NB4 (cell line): ENCODE data around the gene FKBP9.
A peak's percentile ranks its signal among the peaks of the same experiment; 100 is the strongest.
"Not testable (repeated sequence)": the region's sequence is repeated elsewhere in the genome, so short reads cannot be mapped to it uniquely, and the experiment has no call there.

Experiments used
- DNase-seq: peaks from one replicate; pipeline ENCODE4 v3.0.0; 2010; ENCODE audit warnings: low read depth
- H3K4me3 ChIP-seq: one replicate; pipeline ENCODE4 v1.5.1; 2011; ENCODE audit warnings: mild to moderate bottlenecking, low read depth, low read length, moderate library complexity
- CTCF ChIP-seq: IDR thresholded peaks from one replicate; pipeline ENCODE4 v1.5.1; 2012; ENCODE audit warnings: low read depth, low read length
- MAX ChIP-seq: IDR thresholded peaks from 2 replicates; pipeline ENCODE4 v1.6.1; 2011; ENCODE audit warnings: low read depth, low read length
- MYC ChIP-seq: IDR thresholded peaks from 2 replicates; pipeline ENCODE4 v1.6.1; 2011; ENCODE audit warnings: low read depth, low read length
- POLR2A ChIP-seq: IDR thresholded peaks from 2 replicates; pipeline ENCODE4 v1.6.1; 2011; ENCODE audit warnings: mild to moderate bottlenecking; ENCODE audit not compliant: insufficient read length; ENCODE audit errors: extremely low read depth

The FKBP9 gene

GRCh38 chr7:32947420-32947983 is 9.7 kb upstream of the FKBP9 start:
- no peak for TF ChIP-seq POLR2A
- TF ChIP-seq CTCF, result no peak
- no peak for TF ChIP-seq MAX
- DNase-seq, result no peak
- no peak overlapping the region for H3K4me3 ChIP-seq

- TF ChIP-seq MYC, result no peak
- H3K4me3 ChIP-seq, result no peak overlapping the region
Measured at GRCh38 chr7:32948202-32948601, 9.0 kb upstream of the FKBP9 start.

GRCh38 chr7:32952876-32953275 is 4.4 kb upstream of the FKBP9 start:
- TF ChIP-seq MYC, result no peak
- DNase-seq, result no peak
- no peak overlapping the region for H3K4me3 ChIP-seq

More at GRCh38 chr7:32948202-32948601, 9.0 kb upstream of the FKBP9 start:
- DNase-seq, result peak; percentile 36

- TF ChIP-seq POLR2A (no peak), CTCF (no peak), MAX (no peak), MYC (no peak)
- H3K4me3 ChIP-seq, result peak overlapping the region; percentile 70
- peak; percentile 70 for DNase-seq
Measured at GRCh38 chr7:32958046-32959025, 1.1 kb downstream of the FKBP9 start.

- not testable (repeated sequence) for DNase-seq, H3K4me3 ChIP-seq
Measured at GRCh38 chr7:32963880-32964301, 6.7 kb downstream of the FKBP9 start.

GRCh38 chr7:32964461-32965159 is 7.4 kb downstream of the FKBP9 start:
- not testable (repeated sequence) for DNase-seq, H3K4me3 ChIP-seq

- H3K4me3 ChIP-seq, DNase-seq: not testable (repeated sequence)
Measured at GRCh38 chr7:32966489-32967267, 9.4 kb downstream of the FKBP9 start.

GRCh38 chr7:32967268-32967582 is 10.0 kb downstream of the FKBP9 start:
- not testable (repeated sequence) for DNase-seq, H3K4me3 ChIP-seq

GRCh38 chr7:32971967-32972366 is 14.7 kb downstream of the FKBP9 start:
- not testable (repeated sequence) for DNase-seq, H3K4me3 ChIP-seq

- DNase-seq, result peak; percentile 33
- not testable (repeated sequence) for H3K4me3 ChIP-seq
Measured at GRCh38 chr7:32977159-32977558, 19.9 kb downstream of the FKBP9 start.

- H3K4me3 ChIP-seq, DNase-seq: not testable (repeated sequence)
Measured at GRCh38 chr7:32979246-32979645, 22.0 kb downstream of the FKBP9 start.

- DNase-seq, H3K4me3 ChIP-seq: not testable (repeated sequence)
Measured at GRCh38 chr7:32979902-32980301, 22.7 kb downstream of the FKBP9 start.
